ENCODE results near the gene ZNF224.

DNA sequence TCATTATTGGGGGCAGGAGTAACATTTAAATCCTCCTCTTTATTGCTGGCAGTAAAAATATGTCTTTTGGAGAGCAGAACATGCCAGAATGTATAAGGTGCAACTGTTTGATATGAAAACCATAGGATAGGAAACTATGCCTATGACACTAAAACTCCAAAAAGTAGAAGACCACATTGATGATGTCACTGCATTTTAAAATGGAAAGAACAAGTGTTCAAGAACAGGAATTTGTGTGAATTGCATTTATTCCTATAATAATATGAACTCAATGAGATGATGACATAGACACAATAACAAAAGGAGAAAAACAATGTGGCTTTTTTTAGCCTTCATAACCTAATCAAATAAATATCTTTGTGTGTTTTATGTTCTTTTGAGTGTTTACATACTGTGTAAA lies 15.3 kb downstream of the ZNF224 start:
- TF ChIP-seq ZC3H11A (IDR thresholded peaks at IDR 0.05): no peak
- no peak for TF ChIP-seq CTCF (IDR thresholded peaks at IDR 0.05)
- no peak for TF ChIP-seq REST (IDR thresholded peaks at IDR 0.05)
- no peak for TF ChIP-seq RAD21 (conservative IDR thresholded peaks at IDR 0.05 in 1 of 2, IDR thresholded peaks at IDR 0.05 in 1 of 2)
- TF ChIP-seq ELK1 (IDR thresholded peaks at IDR 0.05; ENCODE audit: low read depth, low read length): no peak
- no peak for TF ChIP-seq HES2 (IDR thresholded peaks at IDR 0.05)

Measured in A549 (cell line).